G401 (cell line): ENCODE results near the gene FRS3. TPM values are rescaled to one million over a fixed set of nuclear protein-coding genes. Genes with fewer than 3 reads are reported as not detected.

Experiments used
- DNase-seq: peaks from one replicate; pipeline ENCODE4 v3.0.0-alpha.2; 2015; ENCODE audit warnings: low spot score
- in situ Hi-C: cut with HindIII; loops from 2 replicates; pipeline ENCODE4 v1.10.0; 2016; ENCODE audit warnings: low sequenced_read_pairs, mixed read lengths
- total RNA-seq: library from RNA; depleted of rRNA; stranded (reverse); fragments of >200 nt; shearing (Covaris generic); gene quantifications from 2 replicates; pipeline ENCODE4 v1.2.3, GENCODE V29; 2014; rRNA removed

Gene FRS3
- total RNA-seq, 1 experiment from 2014 or later: 3.3 TPM

DNA sequence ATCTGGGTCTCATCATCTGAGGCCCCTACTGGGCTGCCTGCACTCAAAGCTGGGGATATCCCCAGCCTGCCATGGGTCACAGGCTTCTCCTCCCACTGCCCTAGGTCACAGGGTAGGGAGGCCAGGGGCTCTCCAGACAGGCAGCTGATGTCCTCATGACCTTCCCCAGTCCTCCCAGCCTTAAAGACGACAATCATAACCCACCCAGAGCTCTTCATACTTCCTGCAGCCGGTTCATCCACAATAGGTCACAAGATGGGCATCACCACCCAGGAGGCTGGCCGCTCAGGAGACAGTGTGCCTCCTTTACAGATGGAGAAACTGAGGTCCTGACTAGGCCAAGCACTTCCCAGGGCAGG, 59.5 kb downstream of the FRS3 start:
- DNase-seq: no peak
- in situ Hi-C loops: no loop called here

Other genes with a start within 250 kb of the FRS3 start
- gene FOXP4, start 233.5 kb downstream of the FRS3 start, total RNA-seq: 2.3 and 2.6 TPM in 2 replicates
- 0.18 TPM in 1 of 2 replicates, not detected in the other for gene MDFI, start 141.4 kb downstream of the FRS3 start, total RNA-seq
- gene TFEB, start 44.3 kb downstream of the FRS3 start, total RNA-seq: 6.7 and 9.8 TPM in 2 replicates
- gene PGC, start 32.5 kb downstream of the FRS3 start, total RNA-seq: not detected in 2 replicates
- gene PRICKLE4, start 882 bp upstream of the FRS3 start, total RNA-seq: 7.7 TPM in 1 of 2 replicates, not detected in the other
- 199 and 283 TPM in 2 replicates for gene TOMM6, start 7.8 kb upstream of the FRS3 start, total RNA-seq
- gene USP49, start 115.5 kb upstream of the FRS3 start, total RNA-seq: 4.7 and 9.9 TPM in 2 replicates
- gene MED20, start 141.2 kb upstream of the FRS3 start, total RNA-seq: 23.8 TPM in 2 replicates
- 68.3 and 75.5 TPM in 2 replicates for gene BYSL, start 141.6 kb upstream of the FRS3 start, total RNA-seq
- gene CCND3, start 161.9 kb upstream of the FRS3 start, total RNA-seq: 28.2 and 37.3 TPM in 2 replicates